HCT116 (cell line): ENCODE data around the gene IQCN. TPM values are rescaled to one million over a fixed set of nuclear protein-coding genes. Genes with fewer than 3 reads are reported as not detected.

Experiments used
- ATAC-seq: fragments of 200-7000 bp; cut with Tn5 transposase; 2 replicates; pipeline ENCODE4 v1.9.1; 2020; ENCODE audit warnings: mild to moderate bottlenecking, moderate library complexity
- BruUV-seq: library from RNA; stranded (reverse); fragments of 400-500 nt; replicated peaks from 2 replicates; lab custom pipeline; 2021; lab: Mats Ljungman, UMichigan
- CTCF ChIA-PET: fragments of 300-600 bp; sonication (Branson Sonifier 250); formaldehyde crosslinking; loops from one replicate; lab custom pipeline; 2021; ENCODE audit warnings: antibody characterized with exemption; lab: Charles Lee
- POLR2A ChIA-PET: fragments of 300-600, 350-600 bp; sonication (Branson Sonifier 250); formaldehyde crosslinking; loops from one replicate; lab custom pipeline; 2021; ENCODE audit warnings: antibody characterized with exemption; lab: Charles Lee
- RAD21 ChIA-PET, 2 experiments: fragments of 300-600 bp; sonication (Branson Sonifier 250); formaldehyde crosslinking; loops; one replicate each; lab custom pipeline; 2023; ENCODE audit warnings: low total read pairs in 2 of 2; ENCODE audit not compliant: uncharacterized antibody in 2 of 2, unreplicated experiment in 2 of 2, low non-redundant PET in 1 of 2; lab: Charles Lee
- DNase-seq: peaks from one replicate; pipeline ENCODE4 v3.0.0-alpha.2; 2010; ENCODE audit warnings: low read depth, low spot score
- H2AFZ ChIP-seq: fragments of 200-600 bp; shearing (Covaris generic), sonication (generic); 2 replicates; pipeline ENCODE4 v1.6.1; 2017; ENCODE audit warnings: low read depth, mixed run types, mixed read lengths, antibody characterized with exemption, low read length; ENCODE audit not compliant: poor library complexity, severe bottlenecking
- H3K27ac ChIP-seq: 2 replicates; pipeline ENCODE4 v1.5.1; 2012; ENCODE audit warnings: low read depth, low read length
- H3K27me3 ChIP-seq: fragments of 200-600 bp; sonication (generic); 2 replicates; pipeline ENCODE4 v1.6.1; 2016; ENCODE audit warnings: mixed run types, low read length, mixed read lengths; ENCODE audit not compliant: insufficient read depth
- H3K36me3 ChIP-seq, 2 experiments: fragments of 200-500 bp in 1 of 2; fragments of 200-600 bp in 1 of 2; sonication (Bioruptor generic) in 1 of 2; sonication (generic) in 1 of 2; 2 replicates each; pipeline versions ENCODE4 v1.5.1 to v1.6.1; 2014 to 2016; ENCODE audit warnings: low read length in 2 of 2, inconsistent platforms in 1 of 2, mixed read lengths in 1 of 2, mixed run types in 1 of 2; ENCODE audit not compliant: insufficient read depth in 2 of 2, control insufficient read depth in 1 of 2
- H3K4me1 ChIP-seq, 2 experiments: fragments of 200-600 bp in 1 of 2; sonication (generic) in 1 of 2; 2 replicates each; pipeline versions ENCODE4 v1.5.1 to v1.6.1; 2012 to 2017; ENCODE audit warnings: low read length in 2 of 2, inconsistent platforms in 1 of 2, mild to moderate bottlenecking in 1 of 2, mixed read lengths in 1 of 2, mixed run types in 1 of 2, moderate library complexity in 1 of 2; ENCODE audit not compliant: insufficient read depth in 2 of 2, control insufficient read depth in 1 of 2
- H3K4me2 ChIP-seq: fragments of 200-600 bp; sonication (generic); 2 replicates; pipeline ENCODE4 v1.6.1; 2017; ENCODE audit warnings: mixed run types, low read length, mixed read lengths
- H3K4me3 ChIP-seq, 2 experiments: fragments of 200-600 bp in 1 of 2; sonication (generic) in 1 of 2; replicated peaks in 1 of 2; 2 replicates each; pipeline ENCODE4 v1.5.1; 2011 to 2016; ENCODE audit warnings: low read length in 2 of 2, control low read depth in 1 of 2, low read depth in 1 of 2, mild to moderate bottlenecking in 1 of 2, mixed read lengths in 1 of 2, mixed run types in 1 of 2
- H3K79me2 ChIP-seq: fragments of 200-600 bp; sonication (generic); 2 replicates; pipeline ENCODE4 v1.6.1; 2017; ENCODE audit warnings: mild to moderate bottlenecking, mixed run types, low read length, moderate library complexity, mixed read lengths; ENCODE audit not compliant: insufficient read depth
- H3K9ac ChIP-seq: fragments of 200-600 bp; sonication (generic); 2 replicates; pipeline ENCODE4 v1.6.1; 2016; ENCODE audit warnings: low read length, mixed read lengths
- H3K9me2 ChIP-seq: fragments of 200-600 bp; sonication (generic), shearing (Covaris generic); 2 replicates; pipeline ENCODE4 v1.6.1; 2017; ENCODE audit warnings: mixed run types, mild to moderate bottlenecking, moderate library complexity; ENCODE audit not compliant: insufficient read depth
- H3K9me3 ChIP-seq, 2 experiments: fragments of 200-500 bp in 1 of 2; fragments of 200-600 bp in 1 of 2; sonication (Bioruptor generic) in 1 of 2; sonication (generic) in 1 of 2; 2 replicates each; pipeline ENCODE4 v1.6.1; 2014 to 2017; ENCODE audit warnings: low read length in 2 of 2, mixed read lengths in 2 of 2, inconsistent platforms in 1 of 2, low read depth in 1 of 2, mild to moderate bottlenecking in 1 of 2, mixed run types in 1 of 2, moderate library complexity in 1 of 2; ENCODE audit not compliant: control insufficient read depth in 1 of 2, insufficient read depth in 1 of 2
- H4K20me1 ChIP-seq: fragments of 200-600 bp; sonication (generic), shearing (Covaris generic); 2 replicates; pipeline ENCODE4 v1.6.1; 2017; ENCODE audit warnings: mixed run types, mild to moderate bottlenecking, moderate library complexity; ENCODE audit not compliant: insufficient read depth
- CBX3 ChIP-seq: IDR thresholded peaks from 2 replicates; pipeline ENCODE4 v1.6.1; 2012; ENCODE audit warnings: low read depth
- EGR1 ChIP-seq: IDR thresholded peaks from 2 replicates; pipeline ENCODE4 v1.6.1; 2012; ENCODE audit warnings: low read depth
- ELF1 ChIP-seq: IDR thresholded peaks from 2 replicates; pipeline ENCODE4 v1.6.1; 2012; ENCODE audit warnings: low read depth, borderline replicate concordance
- EZH2phosphoT487 ChIP-seq: fragments of 200-600 bp; IDR thresholded peaks from 2 replicates; pipeline ENCODE4 v1.6.1; 2018; ENCODE audit warnings: antibody characterized with exemption, borderline replicate concordance
- MAX ChIP-seq: IDR thresholded peaks from 2 replicates; pipeline ENCODE4 v1.6.1; 2012
- POLR2A ChIP-seq: IDR thresholded peaks from 2 replicates; pipeline ENCODE4 v1.7.0; 2011; ENCODE audit warnings: borderline replicate concordance; ENCODE audit not compliant: insufficient read depth, insufficient read length; ENCODE audit errors: extremely low read depth
- SRF ChIP-seq: IDR thresholded peaks from 2 replicates; pipeline ENCODE4 v1.6.1; 2012; ENCODE audit warnings: low read depth
- TCF7L2 ChIP-seq: IDR thresholded peaks from 2 replicates; pipeline ENCODE4 v1.7.0; 2011; ENCODE audit warnings: borderline replicate concordance, inconsistent platforms; ENCODE audit not compliant: insufficient read depth, insufficient read length; ENCODE audit errors: extremely low read depth
- YY1 ChIP-seq: IDR thresholded peaks from 2 replicates; pipeline ENCODE4 v1.6.1; 2011; ENCODE audit warnings: low read length, low read depth, moderate library complexity, mild to moderate bottlenecking; ENCODE audit not compliant: insufficient replicate concordance; ENCODE audit errors: extremely low read depth
- ZBTB33 ChIP-seq: IDR thresholded peaks from 2 replicates; pipeline ENCODE4 v1.6.1; 2011; ENCODE audit warnings: mild to moderate bottlenecking, low read length, moderate library complexity; ENCODE audit not compliant: insufficient replicate concordance; ENCODE audit errors: extremely low read depth
- ZNF274 ChIP-seq: fragments of 200-500 bp; sonication (Bioruptor generic); IDR thresholded peaks from 2 replicates; pipeline ENCODE4 v1.6.1; 2014; ENCODE audit warnings: mild to moderate bottlenecking, low read depth, low read length, inconsistent platforms
- intact Hi-C: fragments of 100-400 bp; cut with micrococcal nuclease; formaldehyde crosslinking; loops from 2 replicates; pipeline ENCODE4 v1.10.0; 2022
- total RNA-seq: library from RNA; stranded (reverse); gene quantifications from one replicate; pipeline ENCODE4 v1.2.1, GENCODE V29; 2021; ENCODE audit not compliant: unreplicated experiment

The IQCN gene
- total RNA-seq, 1 experiment from 2014 or later: 4.8 TPM

- Histone ChIP-seq H3K9me2 (no peaks in the 10 kb centered on the region), H3K4me1 (no peaks in the 10 kb centered on the region; a peak in 1 of 4 replicates), H3K79me2 (peaks cover 43% of the 10 kb centered on the region), H3K27ac (peak overlapping the region; percentile 26; the same call in 1 of the 2 replicates), H3K4me3 (no peak overlapping the region), H4K20me1 (no peaks in the 10 kb centered on the region), H3K27me3 (no peaks in the 10 kb centered on the region), H3K9me3 (no peaks in the 10 kb centered on the region), H3K9ac (no peak overlapping the region), H3K4me2 (no peak overlapping the region), H2AFZ (no peak overlapping the region), H3K36me3 (peaks cover 20 to 63% of the 10 kb centered on the region in 2 experiments)
- ChIA-PET CTCF (no interaction called here), RAD21 (no interaction called here), POLR2A (no interaction called here)
- DNase-seq (no peak), ATAC-seq (no peak)
- intact Hi-C loops: no loop called here
- BruUV-seq: no TSS peak
- TF ChIP-seq ZNF274: no peak
- no peak for TF ChIP-seq TCF7L2
- TF ChIP-seq POLR2A: no peak
- TF ChIP-seq EZH2phosphoT487: no peak
- TF ChIP-seq CBX3: no peak
- TF ChIP-seq ZBTB33: no peak
- TF ChIP-seq YY1: no peak
- no peak for TF ChIP-seq SRF
- no peak for TF ChIP-seq ELF1
- TF ChIP-seq EGR1: no peak
- no peak for TF ChIP-seq MAX
Observed at GRCh38 chr19:18311502-18312091, 37.3 kb upstream of the IQCN start.
